Measurements from ENCODE around the gene GLTP.
"Not testable (repeated sequence)": the region's sequence is repeated elsewhere in the genome, so short reads cannot be mapped to it uniquely, and the experiment has no call there.

The GLTP gene

DNA sequence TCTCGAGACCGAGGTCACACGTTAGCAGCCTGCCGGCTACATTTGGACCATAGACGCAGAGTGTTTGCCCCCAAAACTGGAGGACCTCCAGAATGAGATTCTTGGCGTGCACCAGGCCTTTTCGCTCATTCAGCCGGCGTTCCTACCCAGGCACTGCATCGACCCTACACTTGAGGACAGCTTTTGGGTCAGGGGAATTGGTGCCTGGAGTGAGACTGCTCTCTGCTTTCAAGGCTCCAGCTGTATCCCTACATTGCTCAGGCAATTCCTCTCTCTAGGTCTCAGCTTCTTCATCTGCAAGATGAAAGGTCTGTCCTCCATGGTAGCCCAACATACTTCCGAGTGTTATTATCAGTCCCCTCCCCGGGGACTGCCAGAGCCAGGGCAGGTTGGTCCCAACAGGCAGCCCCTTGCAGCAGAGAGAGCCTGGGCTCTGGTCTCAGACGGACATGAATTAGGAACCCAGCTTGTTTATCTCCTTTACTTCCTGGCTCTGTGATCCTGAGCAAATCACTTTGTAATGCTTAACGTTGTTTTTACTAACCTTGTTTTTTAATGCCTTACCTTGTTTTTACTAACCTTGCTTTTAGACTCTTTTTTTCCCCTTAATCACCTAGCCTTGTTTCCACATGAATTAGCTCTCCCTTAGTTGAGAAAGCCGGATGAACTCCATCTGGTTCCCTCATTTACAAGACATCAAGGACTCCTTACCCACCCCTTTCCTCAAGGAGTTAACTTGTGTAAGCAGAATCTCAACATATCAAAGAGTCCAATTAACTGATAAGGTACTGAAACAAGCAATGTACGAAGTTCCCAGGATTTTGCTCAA, 20.6 kb upstream of the GLTP start:
- peak; percentile 65 for DNase-seq

GRCh38 chr12:109899783-109900751, 19.7 kb upstream of the GLTP start, which contains the start of gene TCHP:
Gene TCHP, plus strand, starts transcription at chr12:109900274. Its CDS starts 2,753 bp downstream, at chr12:109903027.
- DNase-seq: peak; percentile 91

DNA sequence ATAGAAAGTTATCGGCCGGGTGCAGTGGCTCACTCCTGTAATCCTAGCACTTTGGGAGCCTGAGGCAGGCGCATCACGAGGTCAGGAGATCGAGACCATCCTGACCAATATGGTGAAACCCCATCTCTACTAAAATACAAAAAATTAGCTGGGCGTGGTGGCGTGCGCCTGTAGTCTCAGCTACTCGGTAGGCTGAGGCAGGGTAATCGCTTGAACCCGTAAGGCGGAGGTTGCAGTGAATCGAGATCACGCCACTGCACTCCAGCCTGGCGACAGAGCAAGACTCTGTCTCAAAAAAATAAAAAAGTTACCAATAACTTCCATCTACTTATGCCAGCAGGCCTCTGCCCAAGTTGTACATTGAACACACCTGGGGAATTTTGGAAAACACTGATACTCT, 19.0 kb upstream of the GLTP start:
- not testable (repeated sequence) for DNase-seq

GRCh38 chr12:109897029-109897428, 16.7 kb upstream of the GLTP start:
- no peak for DNase-seq

DNA sequence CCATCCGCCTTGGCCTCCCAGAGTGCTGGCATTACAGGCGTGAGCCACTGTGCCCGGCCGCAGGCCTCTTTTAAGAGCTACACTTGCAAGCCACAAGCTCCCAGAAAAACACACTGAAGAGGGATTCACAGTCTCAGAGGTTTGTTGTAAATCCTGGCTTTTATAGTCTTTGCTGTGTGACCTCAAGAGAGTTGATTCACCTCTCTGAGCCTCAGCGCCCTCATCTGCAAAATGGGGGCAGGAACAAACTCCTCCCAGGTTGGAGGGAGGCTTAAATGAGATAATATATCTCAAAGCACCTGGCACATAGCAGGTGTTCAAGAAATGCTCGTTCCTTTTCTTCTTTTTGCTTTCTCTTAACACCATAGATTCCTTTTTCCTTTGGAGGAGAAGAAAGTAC, 15.8 kb upstream of the GLTP start:
- no peak for DNase-seq

GRCh38 chr12:109894939-109895338, 14.6 kb upstream of the GLTP start:
- no peak for DNase-seq

DNA sequence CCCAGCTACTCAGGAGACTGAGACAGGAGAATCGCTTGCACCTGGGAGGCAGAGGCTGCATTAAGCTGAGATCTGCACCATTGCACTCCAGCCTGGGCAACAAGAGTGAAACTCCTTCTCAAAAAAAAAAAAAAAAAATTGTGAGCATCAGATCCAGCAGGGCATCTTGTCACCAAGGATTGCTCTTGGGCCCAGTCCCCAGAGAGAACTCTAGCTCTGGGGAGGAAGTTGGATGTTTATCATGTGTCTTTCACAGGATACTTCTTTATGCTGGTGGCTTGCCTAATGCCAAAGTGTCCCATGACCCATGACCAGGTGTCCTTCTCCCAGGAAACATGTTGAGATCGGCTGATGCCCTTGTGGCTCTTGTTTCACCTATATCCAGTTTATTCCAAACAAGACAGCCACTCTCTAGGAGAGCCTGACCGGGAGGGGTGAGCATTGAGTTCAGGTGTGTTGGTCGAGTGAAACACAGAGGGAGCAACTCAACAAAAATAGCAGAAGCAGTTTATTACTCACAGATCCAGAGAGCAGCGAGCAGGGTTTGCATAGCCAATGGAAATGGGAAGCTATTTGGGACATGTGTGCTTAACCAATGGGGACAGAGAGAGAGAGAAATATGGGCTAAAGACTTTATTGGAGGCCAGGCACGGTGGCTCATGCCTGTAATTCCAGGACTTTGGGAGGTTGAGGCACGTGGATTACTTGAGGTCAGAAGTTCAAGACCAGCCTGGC, 13.1 kb upstream of the GLTP start:
- no peak for DNase-seq

DNA sequence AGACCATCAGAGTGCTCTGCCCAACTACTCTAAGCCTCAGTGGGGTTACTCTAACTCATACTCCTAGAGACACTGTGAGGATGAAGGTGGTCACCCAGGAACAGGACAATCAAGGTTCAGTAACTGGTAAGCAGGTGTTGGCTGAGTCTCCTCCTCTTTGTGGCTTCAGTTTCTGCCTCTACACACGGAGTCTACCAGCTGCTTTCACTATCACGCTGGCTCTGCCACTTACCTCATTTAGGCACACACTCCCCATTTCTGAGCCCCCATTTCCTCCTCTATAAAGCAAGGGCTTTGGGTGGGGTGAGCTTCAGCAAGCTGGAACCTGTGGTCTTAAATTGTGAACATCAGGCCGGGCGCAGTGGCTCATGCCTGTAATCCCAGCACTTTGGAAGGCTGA, 12.4 kb upstream of the GLTP start:
- no peak for DNase-seq

GRCh38 chr12:109892165-109892715, 11.9 kb upstream of the GLTP start:
- DNase-seq: no peak

DNA sequence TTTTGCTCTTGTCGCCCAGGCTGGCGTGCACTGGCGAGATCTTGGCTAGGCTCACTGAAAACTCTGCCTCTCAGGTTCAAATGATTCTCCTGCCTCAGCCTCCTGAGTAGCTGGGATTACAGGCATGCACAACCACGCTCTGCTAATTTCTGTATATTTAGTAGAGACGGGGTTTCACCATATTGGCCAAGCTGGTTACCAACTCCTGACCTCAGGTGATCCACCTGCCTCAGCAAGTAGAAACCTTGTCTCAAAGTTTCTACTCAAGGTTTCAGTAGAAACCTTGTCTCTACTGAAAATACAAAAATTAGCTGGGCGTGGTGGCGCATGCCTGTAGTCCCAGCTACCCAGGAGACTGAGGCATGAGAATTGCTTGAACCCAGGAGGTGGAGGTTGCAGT, 11.4 kb upstream of the GLTP start:
- not testable (repeated sequence) for DNase-seq

GRCh38 chr12:109890620-109891170, 10.4 kb upstream of the GLTP start:
- DNase-seq: no peak

DNA sequence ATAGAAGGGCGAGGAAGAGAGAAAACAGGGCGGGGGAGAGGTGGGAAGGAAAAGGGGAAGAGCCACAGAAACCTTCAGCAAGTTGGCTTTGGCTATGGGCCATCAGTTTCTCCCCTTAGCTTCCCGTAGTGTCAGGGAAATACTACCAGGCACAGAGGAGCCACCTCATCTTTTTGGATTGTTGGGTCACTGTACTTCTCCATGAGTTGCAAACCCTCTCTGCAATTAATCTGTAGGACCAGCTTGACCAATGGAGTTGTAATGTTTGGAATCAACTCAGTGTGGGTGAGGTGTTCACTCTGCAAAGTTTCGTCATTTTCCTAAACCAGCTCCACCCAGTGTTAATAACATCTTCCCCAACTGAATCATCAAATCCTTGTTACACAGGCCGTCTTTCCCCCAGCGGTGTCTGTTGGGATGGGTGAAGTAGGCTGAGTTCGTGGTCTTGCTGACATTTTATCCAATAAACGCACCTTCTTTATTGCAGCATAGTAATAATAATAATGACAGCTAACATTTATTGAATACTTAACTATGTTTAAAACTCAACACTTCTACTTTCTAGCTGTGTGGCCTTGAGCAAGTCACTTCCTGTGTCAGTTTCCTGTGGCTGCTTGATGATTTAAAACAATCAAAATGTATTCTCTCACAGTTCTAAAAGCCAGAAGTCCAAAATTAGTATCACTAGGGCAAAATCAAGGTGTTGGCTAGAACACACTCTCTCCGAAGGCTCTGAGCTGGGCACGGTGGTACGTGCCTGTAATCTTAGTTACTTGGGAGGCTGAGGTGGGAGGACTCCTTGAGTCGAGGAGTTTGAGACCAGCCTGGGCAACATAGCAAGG, 8.1 kb upstream of the GLTP start:
- no peak for DNase-seq

DNA sequence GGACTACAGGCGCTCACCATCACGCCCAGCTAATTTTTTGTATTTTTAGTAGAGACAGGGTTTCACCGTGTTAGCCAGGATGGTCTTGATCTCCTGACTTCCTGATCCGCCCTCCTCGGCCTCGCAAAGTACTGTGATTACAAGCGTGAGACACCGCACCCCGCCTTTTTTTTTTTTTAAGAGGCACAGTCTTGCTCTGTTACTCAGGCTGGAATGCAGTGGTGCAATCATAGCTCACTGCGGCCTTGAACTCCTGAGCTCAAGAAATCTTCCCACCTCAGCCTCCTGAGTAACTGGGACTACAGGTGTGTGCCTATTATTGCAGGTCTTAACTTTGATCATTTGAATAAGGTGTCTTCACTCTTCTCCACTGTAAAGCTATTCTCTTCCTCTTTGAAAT, 5.3 kb upstream of the GLTP start:
- DNase-seq: no peak

- no peak for DNase-seq
These were observed 3.1 kb upstream of the GLTP start for GRCh38 chr12:109883461-109883860.

- no peak for DNase-seq
These were observed 1.4 kb upstream of the GLTP start for GRCh38 chr12:109881752-109882151.

DNA sequence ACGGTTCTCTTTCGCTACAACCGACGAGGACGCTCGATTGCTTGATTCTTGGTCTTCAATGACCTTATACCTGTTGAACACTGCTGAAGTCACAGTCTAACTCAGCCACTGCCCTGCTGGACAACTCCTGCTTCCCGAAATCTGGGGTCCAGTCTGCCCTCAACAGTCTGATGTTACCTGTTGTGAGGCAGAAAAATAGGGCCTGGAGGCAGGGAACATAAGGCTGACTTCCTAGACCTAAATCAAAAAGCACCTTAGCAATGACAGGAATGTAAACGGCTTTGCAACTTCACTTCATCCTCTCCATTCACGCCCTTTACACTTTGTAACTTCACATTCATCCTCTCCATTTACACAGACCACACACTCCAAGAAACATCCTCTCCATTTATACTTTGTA, 597 bp upstream of the GLTP start:
- DNase-seq: no peak

GRCh38 chr12:109879351-109880042, 844 bp downstream of the GLTP start:
- peak; percentile 38 for DNase-seq

DNA sequence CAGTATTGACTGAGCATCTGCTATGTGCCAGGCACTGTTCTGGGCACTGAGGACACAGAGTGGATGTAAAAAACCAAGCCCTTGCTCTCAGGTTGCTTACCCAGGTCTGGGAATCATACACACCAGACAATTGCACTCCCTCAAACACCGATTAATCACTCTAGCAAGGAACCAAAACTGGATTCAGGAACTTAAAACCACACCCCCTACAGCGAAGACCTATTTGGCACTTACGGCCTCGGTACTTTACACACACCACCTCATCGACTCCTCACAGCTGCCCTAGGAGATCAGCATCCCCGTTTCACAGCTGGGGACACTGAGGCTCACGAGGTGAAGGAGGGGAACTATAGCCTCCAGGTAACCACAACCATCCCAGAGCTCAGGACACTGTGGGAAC, 1.6 kb downstream of the GLTP start:
- no peak for DNase-seq

DNA sequence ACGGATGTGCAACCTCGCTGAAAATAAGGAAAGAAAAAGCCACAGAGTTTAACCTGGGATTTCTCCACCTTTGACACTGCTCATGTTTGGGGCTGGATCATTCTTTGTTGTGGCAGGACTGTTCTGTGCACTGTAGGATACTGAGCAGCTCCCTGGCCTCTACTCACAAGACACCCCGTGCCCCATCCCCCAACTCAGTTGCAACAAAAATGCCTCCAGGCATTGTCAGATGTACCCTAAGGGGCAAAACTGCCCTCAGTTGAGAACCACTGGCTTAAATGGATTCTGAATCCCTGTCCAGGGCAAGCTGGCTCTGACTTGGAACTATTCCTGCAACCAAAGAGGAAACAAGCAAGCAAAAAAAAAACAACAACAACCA, 2.1 kb downstream of the GLTP start:
- no peak for DNase-seq

GRCh38 chr12:109877504-109878246, 2.7 kb downstream of the GLTP start:
- no peak for DNase-seq
